ENCODE results near the gene IL1R1.

DNA sequence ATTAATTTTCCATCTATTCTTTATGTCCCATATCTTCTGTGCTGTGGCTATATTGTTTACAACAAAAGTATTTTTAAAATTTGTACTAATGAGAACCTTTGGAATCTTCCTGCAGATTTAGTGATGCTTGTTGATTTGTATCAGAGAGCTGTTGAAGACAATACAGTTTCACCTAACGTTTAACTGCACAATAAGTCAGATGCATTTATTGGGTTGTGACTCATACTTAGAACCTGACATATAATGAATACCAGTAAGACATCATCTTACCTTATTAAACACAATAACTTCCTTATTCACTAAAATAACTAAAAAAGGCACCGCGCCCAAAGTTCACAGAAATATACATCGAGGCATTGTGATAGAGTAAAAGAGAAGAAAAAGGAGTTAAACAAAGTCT is 43.8 kb upstream of the IL1R1 start:
- TF ChIP-seq, protein P1, sequence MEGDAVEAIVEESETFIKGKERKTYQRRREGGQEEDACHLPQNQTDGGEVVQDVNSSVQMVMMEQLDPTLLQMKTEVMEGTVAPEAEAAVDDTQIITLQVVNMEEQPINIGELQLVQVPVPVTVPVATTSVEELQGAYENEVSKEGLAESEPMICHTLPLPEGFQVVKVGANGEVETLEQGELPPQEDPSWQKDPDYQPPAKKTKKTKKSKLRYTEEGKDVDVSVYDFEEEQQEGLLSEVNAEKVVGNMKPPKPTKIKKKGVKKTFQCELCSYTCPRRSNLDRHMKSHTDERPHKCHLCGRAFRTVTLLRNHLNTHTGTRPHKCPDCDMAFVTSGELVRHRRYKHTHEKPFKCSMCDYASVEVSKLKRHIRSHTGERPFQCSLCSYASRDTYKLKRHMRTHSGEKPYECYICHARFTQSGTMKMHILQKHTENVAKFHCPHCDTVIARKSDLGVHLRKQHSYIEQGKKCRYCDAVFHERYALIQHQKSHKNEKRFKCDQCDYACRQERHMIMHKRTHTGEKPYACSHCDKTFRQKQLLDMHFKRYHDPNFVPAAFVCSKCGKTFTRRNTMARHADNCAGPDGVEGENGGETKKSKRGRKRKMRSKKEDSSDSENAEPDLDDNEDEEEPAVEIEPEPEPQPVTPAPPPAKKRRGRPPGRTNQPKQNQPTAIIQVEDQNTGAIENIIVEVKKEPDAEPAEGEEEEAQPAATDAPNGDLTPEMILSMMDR (conservative IDR thresholded peaks at IDR 0.05 in 1 of 2, IDR thresholded peaks at IDR 0.05 in 1 of 2; ENCODE audit: low read depth in 1 of 2, low read length in 2 of 2) = no peak
- TF ChIP-seq EZH2 (IDR thresholded peaks at IDR 0.05; ENCODE audit: low read length, missing control alignments) = no peak

Data from fibroblast of lung (primary cell).